K562 (cell line): ENCODE results near the gene KLF2. TPM values are rescaled to one million over a fixed set of nuclear protein-coding genes. Genes with fewer than 3 reads are reported as not detected.

Experiments
- FIP1L1 ChIP-seq: fragments of 200-400 bp; formaldehyde crosslinking; IDR thresholded peaks from 2 replicates; pipeline ENCODE4 v1.6.1; 2018; ENCODE audit warnings: mild to moderate bottlenecking, low read depth, low read length; ENCODE audit not compliant: poor library complexity, severe bottlenecking
- HCFC1 ChIP-seq: IDR thresholded peaks from 2 replicates; pipeline ENCODE4 v1.6.1; 2012; ENCODE audit warnings: low read depth, low read length, improper control_type of control experiment
- KLF6 ChIP-seq: fragments of 250-450 bp; sonication (Bioruptor Pico); IDR thresholded peaks from 2 replicates; pipeline ENCODE4 v1.4.0; 2020; ENCODE audit warnings: mild to moderate bottlenecking, moderate library complexity, borderline replicate concordance
- STAT5B ChIP-seq: fragments of 250-450 bp; sonication (Bioruptor Pico); IDR thresholded peaks from 2 replicates; pipeline ENCODE4 v1.8.0; 2021; ENCODE audit warnings: mild to moderate bottlenecking, inconsistent platforms
- ZBTB40 ChIP-seq, 2 experiments: fragments of 450-650 bp in 1 of 2; sonication (generic) in 1 of 2; formaldehyde crosslinking in 1 of 2; IDR thresholded peaks; 2 replicates each; pipeline versions ENCODE4 v1.7.1 to v1.9.0; 2016 to 2022; ENCODE audit warnings: inconsistent platforms in 1 of 2, mild to moderate bottlenecking in 1 of 2, missing genetic modification reagents in 1 of 2
- polyA plus RNA-seq, 8 experiments: library from polyadenylated mRNA; depleted of rRNA in 4 of 8; stranded (reverse) in 5 of 8; unstranded in 3 of 8; fragments of >200 nt; fragmentation: Nextera tagmentation in 2 of 8; fragmentation: Illumina TruSeq in 1 of 8; extraction: Ambion mirVana in 2 of 8; extraction: Trizol in 1 of 8; gene quantifications; 2 replicates each; pipeline versions ENCODE4 v1.2.1 to v1.2.3, GENCODE V29; 2011 to 2014; ENCODE audit warnings: inconsistent platforms in 1 of 8, missing spikeins in 1 of 8
- total RNA-seq, 7 experiments: library from RNA; depleted of rRNA in 6 of 7; stranded (reverse); fragments of >200 nt in 6 of 7; fragmentation: Illumina TruSeq in 2 of 7; extraction: Trizol in 2 of 7; gene quantifications; 2 replicates each; pipeline versions ENCODE4 v1.2.1 to v1.2.3, GENCODE V29; 2011 to 2021; ENCODE audit warnings: low replicate concordance in 1 of 7

KLF2 gene
- total and polyA plus RNA-seq, 9 of the 15 experiments (the other 6 are each of a cell fraction or from before 2014, with no cell fraction given), result 0.07 to 0.71 TPM; not detected in 7

GRCh38 chr19:16340092-16340491 is 15.5 kb downstream of the KLF2 start (continued):
- TF ChIP-seq ZBTB40 (IDR thresholded peaks at IDR 0.05) (no peak), ZBTB40 (CRISPR knock-in tag; IDR thresholded peaks at IDR 0.05) (no peak), HCFC1 (no peak), FIP1L1 (no peak), KLF6 (CRISPR knock-in tag) (no peak), STAT5B (CRISPR knock-in tag) (no peak)
